Amygdala (tissue), 56 donors: ENCODE measurements around the gene COL7A1.

Source experiments
- DNase-seq, 56 donors: peaks; one replicate each; lab custom pipeline; 2025; lab: John Stamatoyannopoulos, UW

Gene COL7A1

DNA sequence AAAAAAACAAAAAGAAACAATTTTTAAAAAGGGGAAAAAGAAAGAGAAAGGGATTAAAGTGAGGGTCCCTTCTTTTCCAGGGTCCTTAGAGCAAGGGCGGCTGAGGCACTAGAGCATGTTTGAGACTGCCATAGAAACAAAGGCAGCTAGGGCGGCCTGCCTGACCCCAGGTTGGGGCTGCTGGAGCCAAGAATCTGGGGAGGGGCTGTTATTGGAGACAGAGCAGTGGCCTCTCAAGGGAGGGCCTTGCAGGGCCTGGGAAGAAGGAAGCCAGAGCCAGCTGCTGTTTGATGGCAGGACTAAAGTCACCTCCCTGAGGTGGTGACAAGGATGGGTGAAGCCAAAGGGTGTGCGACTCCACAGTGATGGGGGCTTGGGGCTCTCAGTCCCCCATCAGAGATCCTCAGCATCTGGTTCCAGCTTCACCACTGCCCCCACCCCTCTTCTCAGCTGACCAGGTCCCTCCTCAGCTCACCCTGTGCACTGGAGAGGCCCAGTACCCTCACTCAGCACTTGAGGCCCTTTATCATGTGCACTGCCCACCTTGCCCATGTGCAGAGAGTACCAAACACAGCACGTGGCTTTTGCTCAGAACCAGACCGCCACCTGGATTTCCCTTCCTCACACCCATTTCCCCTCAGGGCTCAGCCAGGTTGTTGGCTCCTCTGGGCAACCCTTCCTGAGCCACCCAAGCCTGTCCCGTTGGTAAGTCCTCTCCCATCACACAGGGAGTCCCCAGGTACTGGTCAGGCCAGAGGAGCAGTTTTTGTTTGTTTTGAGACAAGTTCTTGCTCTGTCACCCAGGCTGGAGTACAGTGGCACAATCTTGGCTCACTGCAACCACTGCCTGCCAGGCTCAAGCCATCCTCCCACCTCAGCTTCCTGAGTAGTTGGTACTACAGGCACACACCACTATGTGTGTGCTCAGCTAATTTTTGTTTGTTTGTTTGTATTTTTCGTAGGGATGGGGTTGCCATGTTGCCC lies 24.7 kb upstream of the COL7A1 start:
- no peak for DNase-seq

DNA sequence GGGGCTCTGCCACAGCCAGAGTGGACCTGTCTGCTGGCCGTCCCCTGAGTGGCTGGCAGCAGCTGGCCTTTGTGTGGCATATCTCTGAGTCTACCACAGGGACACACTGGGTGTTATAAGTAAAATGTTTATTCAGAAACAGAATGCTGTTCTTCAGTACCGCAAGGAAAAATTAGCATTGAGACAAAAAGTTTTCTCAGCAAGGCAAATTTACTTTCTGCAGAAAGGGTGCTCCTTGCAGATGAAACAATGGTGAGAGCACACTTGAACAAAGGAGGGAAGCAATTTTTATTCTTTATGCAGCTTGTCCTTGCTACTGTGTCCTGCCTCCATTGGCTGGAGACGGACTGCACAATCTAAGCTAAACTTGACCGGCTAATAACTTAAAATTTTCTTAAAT lies 22.4 kb upstream of the COL7A1 start:
- no peak for DNase-seq

DNA sequence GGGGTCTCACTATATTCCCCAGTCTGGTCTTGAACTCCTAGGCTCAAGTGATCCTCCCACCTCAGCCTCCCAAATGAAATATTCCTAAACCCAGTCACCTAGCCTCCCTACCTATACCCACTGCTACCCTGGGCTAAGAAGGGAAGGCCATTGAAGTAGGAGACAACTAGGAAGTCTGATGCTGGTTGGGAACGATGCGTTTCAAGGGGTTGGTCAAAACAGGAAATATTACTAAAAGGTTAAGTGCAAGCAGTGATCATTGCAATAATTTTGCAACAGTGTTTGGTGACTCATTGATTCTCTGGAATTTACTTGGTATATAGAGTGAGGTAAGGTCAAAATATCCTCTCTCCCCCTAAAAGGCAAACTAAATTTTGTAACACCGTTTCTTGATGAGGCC lies 18.9 kb upstream of the COL7A1 start:
- no peak for DNase-seq

DNA sequence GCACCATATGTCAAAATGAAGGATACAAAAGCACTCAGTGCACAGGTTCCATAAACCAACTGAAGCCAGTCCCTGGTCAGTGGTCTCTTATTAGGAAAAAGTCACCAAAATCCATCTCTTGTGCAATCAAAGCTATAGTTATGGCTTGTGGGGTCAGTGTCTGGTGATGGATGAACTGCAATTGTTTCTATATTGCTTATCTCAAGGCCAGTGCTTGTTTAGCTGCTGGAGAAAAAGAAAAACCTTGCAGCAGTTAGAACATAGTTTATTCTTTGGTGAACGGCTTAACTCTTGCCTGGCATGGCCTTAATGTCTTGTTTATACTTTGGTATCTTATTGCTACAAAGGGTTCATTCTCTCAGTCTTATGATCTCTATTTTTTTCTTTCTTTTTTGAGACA lies 17.2 kb upstream of the COL7A1 start:
- DNase-seq = no peak

DNA sequence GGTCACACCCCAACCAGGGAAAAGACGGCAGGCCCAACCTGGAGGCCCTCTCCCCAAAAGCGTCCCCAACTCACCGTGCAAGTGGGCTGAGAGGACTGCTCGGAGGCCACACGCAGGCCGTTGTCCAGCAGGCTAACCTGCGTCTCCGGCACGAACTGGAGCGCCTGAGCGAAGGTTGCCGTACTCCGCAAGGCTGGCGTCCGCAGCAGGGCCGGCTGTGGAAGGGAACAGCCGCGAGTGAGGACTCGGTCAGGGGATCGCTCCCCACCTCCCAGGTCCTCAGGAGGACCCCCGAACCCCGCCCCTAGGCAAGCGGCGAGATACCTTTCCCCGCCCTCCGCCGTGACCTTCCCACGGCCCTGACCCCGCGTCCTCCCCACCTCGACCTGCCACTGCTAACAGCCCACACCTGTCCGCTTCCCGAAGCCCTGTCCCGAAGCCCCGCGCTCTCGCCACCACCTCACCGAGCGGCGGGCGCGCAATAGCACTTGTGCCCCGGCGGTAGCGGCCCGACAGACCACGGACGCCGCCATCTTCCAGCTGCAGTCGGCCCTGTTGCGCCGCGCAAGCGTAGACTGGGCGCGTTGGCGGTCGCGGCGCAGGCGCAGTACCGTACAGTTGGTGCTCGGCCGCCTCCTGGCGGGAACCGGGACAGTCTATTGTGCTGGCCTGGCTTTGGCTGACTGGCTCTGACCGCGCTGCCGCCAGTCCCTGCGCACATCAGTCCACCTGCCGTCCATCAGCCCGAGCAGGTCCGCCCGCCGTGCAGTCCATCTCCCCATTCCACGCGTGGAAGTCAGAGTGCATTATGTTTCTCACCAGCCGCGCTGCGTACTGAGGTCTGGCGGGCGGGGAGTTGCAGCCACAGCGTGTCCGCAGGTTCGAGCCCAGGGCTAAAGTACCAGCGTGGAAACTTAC lies 14.2 kb upstream of the COL7A1 start, which contains the start of gene UQCRC1:
TSS of gene UQCRC1 (minus strand) at position 559 of the 918 bp plus-strand sequence. CDS start at position 533, 26 bp downstream.
- peak; percentile 35 to 93 (median 81) for DNase-seq

DNA sequence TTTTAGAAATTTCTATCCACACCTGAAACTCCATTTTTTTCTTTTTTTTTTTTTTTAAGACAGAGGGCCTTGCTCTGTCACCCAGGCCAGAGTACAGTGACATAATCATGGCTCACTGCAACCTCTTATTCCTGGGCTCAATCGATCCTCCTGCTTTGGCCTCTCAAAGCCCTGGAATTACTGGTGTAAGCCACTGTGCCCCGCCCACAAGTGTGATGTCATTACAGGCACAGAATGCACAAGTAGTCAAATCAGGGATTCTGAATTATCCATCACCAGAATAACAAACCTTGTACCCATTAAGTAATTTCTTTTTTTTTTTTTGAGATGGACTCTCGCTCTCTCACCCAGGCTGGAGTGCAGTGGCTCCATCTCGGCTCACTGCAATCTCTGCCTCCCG lies 12.4 kb upstream of the COL7A1 start:
- DNase-seq = no peak

DNA sequence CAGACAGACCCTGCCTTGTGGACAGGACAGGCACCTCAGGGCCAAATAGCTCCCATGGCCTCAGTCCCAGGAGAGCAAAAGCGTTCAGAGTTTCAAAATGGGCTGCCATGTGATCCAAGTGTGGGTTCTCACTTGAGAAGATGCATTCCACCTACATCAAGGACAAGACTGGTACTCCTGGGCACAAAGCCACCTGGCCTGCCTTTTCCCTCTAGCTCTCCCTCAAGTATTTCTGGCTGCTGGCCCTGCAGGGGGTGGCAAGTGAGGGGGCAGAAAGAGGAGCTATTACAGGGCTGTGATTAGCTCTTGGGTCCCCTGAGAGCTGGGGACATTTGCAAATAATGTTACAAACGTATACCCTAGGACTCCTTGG lies 6.5 kb upstream of the COL7A1 start:
- DNase-seq = peak in 1 of 56 donors; percentile 18

DNA sequence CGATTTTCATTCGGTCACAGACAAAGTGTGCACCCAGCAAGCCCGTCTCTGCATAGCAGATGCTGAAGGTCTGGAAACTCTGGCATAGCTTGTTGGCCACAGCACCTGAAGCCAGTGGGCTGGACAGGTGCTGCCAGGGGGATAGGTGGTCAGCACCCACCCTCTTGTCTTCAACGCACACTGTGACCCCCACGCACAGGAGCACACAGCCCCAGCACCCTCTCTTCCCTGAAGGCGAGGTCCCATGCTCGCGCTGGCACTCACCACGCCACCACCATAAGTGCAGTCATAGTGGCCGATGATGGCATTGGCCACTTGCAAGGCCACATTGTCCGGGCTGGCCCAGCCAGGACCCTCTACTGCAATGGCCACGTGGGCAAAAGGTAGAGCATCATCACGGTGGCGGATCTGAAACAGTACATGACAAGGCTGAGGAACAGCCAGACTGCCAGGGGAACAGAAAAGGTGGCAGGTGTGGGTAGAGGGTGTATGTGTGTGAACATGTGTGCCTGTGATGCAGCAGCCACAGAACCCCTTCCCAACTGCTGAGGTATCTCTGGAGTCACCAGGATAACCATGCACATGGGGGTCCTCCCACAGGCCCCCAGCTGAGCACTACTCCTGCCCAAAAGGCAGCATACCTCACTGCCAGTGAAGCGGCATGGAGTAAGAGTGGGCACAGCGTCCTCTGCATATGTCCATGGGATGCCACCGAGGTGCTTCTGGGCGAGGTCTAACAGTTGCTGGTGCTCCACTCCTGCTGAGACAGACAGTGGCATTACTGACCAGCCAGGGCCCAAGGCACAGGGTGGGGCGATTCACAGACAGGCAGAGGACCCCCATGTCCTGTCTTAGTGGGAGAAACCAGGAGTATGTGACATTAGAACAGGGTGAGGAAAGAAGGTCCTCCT lies 5.8 kb upstream of the COL7A1 start:
- no peak for DNase-seq

DNA sequence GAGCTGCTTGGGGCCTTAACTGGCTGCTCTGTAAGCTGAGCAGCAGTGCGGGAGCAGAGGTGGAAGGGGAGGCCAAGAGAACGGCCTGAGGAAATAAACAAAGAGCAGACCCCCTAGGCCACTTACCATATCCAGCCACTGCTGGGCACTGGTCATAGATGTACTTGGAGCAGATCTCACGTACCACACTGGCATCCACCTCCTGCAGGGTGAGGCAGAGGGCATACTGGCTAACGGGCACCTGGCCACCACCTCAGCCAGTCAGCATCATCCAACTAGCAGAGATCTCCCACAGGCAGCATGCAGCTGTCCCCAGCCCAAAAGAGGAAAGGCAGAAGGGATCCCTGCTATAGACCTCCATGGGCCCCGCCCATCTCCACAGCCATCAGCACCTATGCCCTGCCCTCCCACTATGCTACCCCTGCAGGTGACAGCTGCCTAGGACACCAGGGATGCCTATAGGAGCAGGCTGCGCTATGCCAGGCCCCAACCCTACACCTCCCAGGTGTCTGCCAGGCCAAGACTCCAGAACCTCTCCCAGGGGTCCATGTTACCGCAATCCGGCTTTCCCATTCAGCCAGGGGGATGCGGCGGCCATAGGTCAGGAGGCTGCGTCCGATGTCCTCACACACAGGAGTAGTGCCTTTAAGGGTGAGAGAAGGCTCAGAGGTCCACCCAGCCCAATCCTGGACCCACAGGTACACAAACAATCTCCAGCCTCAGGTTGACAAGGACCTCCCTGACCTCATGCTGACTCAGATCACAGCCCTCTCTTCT lies 4.6 kb upstream of the COL7A1 start:
- no peak for DNase-seq

DNA sequence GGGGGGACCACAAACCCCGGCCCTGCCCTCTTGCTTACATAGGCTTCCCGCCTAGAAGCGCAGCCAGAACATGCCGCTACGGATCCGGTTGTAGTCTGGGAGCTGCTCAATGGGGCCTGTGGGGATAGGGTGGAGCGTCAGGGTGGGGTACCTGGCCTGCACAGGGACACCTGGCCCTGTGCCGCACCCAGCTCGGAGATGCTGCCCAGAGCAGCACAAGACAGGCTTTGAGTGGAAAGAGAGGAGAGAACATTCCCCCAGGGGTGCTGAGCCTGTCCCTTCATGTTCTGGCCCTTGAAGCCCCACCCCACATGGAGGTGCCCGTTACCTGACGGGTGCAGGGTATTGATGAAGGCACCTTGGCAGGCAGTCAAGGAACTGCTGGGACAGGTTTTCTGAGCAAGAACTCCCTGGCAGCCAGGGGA lies 4.0 kb upstream of the COL7A1 start:
- no peak for DNase-seq

DNA sequence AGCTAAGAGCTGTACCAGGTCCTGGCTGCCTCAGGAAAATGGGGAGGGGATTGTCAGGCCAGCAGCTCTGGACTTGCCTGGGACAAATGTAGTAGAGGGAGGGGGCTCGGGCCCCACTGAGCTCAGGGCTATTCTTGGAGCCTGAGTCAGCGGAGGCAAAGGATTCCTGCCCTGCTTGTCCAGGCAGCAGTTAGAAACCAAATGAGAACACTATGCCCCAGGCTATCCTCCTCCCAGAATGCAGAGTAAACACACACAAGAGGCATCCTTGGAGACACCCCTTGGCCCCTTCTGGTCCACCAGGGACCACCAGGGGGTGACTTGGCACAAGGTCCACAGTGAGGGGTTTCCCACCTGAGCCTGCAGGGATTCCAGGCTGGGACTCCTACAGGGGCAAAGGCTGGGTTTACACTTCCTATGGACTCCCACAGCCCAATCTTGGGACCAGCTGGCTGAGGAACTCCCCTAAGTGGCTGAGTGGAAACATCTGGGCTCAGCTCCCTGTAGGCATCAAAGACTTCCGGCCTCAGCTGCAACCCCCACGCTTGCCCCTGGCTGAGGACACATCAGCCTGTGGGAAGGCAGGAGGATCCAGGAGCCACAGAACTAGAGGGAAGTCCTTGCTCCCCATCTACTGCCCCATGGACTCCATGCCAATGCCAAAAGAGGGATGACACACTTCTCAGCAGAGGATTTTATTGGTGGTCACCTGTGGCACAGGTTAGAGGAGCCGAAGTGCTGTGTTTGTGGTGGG lies 3.4 kb upstream of the COL7A1 start:
- no peak for DNase-seq

DNA sequence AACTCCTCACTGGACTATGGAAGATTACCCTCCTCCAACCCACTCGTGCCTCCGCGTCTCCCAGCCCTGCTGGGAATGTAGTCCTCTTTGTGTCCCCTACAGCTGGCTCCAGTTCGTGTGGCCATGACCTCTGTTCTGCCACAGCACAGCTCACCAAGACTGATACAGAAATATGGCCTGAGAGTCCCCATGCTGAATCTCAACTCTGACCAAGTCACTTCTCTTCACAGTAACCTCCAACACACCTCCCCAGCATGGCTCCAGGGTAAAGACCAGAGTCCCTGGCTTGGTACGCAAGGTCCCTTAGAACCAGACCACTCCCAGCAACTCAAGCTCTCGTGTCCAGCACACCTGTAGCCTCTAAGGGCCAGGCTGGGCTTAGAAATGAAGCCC lies 2.3 kb upstream of the COL7A1 start:
- no peak for DNase-seq

DNA sequence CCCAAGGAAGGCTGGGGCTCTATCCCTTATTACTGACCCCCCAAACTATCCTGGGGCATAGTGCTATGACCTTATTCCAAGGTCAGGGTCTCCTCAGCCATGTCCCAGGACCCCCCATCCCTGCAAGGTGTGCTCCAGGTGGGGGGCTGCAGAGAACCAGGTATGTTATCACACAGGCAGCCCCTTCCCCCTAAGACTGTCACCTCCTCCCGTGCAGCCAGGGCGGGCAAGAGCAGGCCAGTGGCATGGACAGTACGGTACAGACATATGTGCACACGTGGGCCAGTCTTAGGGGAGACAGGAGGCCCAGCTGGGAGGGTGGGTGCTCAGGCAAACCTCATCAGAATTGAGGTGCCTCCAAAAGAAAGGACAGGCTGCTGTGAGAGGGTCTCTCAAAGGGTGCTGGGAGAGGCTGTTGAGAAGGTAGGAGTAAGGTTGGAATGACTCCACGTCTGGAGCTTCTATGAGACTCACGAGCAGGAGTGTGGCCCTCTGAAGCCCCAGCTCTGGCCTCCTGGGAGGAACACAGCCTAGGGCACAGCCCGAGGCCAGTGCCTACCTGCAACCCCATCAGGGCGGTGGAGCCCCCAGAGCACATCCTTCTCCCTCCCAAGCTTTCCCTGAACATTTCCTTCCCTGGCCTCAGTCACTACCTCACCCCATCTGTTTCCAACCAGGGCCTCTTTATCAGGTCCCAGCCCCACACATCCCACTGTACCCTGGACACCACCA lies 1.7 kb upstream of the COL7A1 start:
- no peak for DNase-seq

DNA sequence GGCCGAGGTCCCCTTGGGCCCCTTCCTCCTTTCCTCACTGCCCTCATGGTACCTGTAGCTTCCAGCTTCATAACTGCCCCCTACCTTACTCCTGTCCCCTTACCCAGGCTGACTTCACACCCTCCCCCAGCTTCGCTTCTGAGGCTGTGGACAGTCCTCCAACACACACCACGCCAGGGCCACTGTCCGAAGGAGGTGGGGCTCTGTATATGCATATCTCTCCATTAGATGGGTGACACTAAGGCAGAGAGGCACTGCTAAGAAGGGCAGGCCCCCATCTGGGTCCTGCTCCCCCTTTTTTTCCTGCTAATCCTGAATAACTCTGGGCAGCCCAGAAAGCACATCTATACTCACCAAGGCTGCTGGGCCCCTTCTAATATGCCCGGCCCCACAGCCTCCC lies 1.0 kb upstream of the COL7A1 start:
- DNase-seq = no peak

DNA sequence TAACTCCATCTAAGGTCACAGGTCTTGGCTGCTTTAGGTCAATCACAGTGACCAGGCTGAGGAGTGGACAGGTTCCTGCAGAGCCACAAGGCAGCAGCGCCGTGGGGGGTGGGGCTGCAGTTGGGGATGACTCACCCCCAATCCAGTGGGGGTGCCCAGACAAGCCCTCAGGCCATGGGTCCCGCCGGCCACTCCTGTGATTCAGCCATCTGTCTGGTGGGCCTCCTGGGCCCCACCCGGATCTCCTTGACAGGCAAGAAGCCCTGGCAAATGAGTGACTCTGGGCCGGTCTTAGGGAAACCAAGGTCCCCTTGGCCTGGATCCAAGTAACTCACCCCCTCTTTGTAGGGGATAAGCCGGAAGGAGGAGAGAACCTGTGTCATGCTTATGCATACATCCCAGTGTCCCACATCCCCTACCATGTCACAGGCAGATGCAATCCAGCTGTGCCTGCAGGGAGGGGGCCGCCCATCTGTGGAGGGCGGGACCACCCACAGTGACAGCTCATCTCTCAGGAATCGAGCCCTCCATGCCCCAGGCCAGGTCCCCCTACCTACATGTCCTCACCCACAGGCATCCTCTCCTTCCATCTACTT lies 495 bp upstream of the COL7A1 start:
- peak in 3 of 56 donors; percentile 33 to 71 (median 70) for DNase-seq

DNA sequence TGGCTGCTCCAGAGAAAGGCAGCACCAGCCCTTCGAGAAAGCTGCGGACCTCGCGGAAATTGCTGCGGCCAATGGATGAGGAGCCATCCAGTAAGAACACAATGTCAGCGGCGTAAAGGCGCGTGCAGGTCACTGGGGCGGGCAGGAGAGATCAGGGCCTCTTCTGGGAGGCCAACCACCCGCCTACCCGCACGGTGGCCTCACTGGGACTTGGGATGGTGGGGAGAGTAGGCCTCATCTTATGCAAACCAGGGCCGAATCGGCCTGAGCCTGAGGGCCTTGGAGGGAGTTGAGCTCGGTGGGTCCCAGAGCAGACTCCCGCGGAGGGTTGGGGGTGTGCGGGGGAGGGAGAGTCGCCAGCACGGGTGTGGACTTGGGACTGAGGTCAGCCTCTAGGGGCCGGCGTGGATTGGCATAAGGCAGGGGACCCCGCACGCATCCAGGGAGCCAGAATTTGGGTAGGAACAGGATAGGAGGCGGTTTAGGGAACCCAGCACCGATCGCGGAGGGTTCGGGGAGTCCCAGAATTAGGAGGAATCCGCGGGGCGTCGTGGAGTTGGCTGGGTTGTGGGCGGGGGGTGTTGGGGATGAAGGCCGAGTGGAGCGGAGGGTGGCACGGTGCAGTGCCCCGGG lies 596 bp downstream of the COL7A1 start:
- DNase-seq = no peak

DNA sequence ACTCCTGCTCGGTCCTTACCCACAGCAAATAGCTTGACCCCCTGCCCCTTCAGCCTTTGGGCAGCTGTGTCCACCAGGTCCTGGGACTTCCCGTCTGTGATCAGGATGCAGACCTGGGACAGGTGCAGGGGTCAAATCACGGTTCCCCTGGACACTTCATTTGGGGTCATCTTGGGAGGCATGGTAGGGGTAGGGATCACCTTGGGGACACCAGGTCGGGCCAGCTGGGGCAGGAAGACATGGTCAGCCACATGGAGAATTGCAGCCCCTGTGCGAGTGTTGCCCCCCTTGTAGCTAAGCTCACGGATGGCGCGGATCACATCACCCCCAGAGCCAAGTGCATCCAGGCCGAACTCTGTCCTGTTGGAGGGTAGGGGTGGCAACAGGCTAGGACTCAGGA lies 1.8 kb downstream of the COL7A1 start:
- no peak for DNase-seq
